ENCODE results near the gene SLC2A11. TPM values are rescaled to one million over a fixed set of nuclear protein-coding genes. Genes with fewer than 3 reads are reported as not detected.
A peak's percentile ranks its signal among the peaks of the same experiment; 100 is the strongest.

The SLC2A11 gene
- polyA plus RNA-seq, 3 donors, result 1.3 to 3.3 (median 2.5) TPM

DNA sequence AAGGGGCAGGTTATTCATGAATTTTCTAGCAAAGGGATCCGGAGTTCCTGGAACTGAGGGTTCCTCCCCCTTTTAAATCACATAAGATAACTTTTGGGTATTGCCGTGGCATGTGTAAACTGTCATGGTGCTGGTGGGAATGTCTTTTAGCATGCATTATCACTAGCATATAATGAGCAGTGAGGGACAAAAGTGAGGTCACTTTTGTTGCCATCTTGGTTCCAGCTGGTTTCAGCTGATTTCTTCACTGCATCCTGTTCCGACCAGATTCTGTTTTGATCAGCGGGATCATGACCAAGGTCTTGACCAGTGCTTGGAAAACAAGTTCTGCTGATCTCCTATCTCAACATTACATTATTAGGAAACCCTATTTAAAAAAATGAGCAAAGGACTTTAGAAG lies 43.9 kb downstream of the SLC2A11 start:
- TF ChIP-seq CTCF (IDR thresholded peaks at IDR 0.05), result no peak
- Histone ChIP-seq H3K4me3 (replicated peaks in 1 of 3; ENCODE audit: low read depth in 2 of 3, low read length in 3 of 3) (no peak overlapping the region), H3K27ac (ENCODE audit: low read depth in 1 of 2, low read length in 2 of 2) (no peak overlapping the region), H3K27me3 (ENCODE audit: control insufficient read depth in 2 of 2, insufficient read depth in 2 of 2, low read length in 2 of 2) (no peaks in the 10 kb centered on the region), H3K4me2 (replicated peaks; ENCODE audit: extremely low read depth, low read length, poor library complexity, severe bottlenecking) (no peak overlapping the region), H3K9ac (ENCODE audit: insufficient read depth, low read length, poor library complexity, severe bottlenecking) (no peak overlapping the region), H3K36me3 (replicated peaks in 1 of 2; ENCODE audit: control insufficient read depth in 1 of 2, insufficient read depth in 2 of 2, low read length in 2 of 2) (peaks cover 0 to 11% of the 10 kb centered on the region in 2 donors), H3K79me2 (ENCODE audit: insufficient read depth, low read length) (peaks cover 5% of the 10 kb centered on the region), H3K9me3 (replicated peaks in 1 of 2; ENCODE audit: control insufficient read depth in 1 of 2, insufficient read depth in 1 of 2, low read length in 2 of 2) (no peaks in the 10 kb centered on the region), H4K20me1 (ENCODE audit: insufficient read depth, low read length) (peaks cover 11% of the 10 kb centered on the region), H2AFZ (ENCODE audit: insufficient read depth, low read depth, low read length, poor library complexity, severe bottlenecking) (no peak overlapping the region), H3K4me1 (ENCODE audit: control insufficient read depth in 1 of 2, insufficient read depth in 2 of 2, low read length in 2 of 2) (peaks cover 5% of the 10 kb centered on the region in 2 donors)
- H3K4me3 Mint-ChIP-seq, result no peak overlapping the region
- H3K36me3 Mint-ChIP-seq, result peaks cover 9 to 22% of the 10 kb centered on the region in 2 donors
- peaks cover 0 to 6% (median 4%) of the 10 kb centered on the region in 3 donors for H3K27me3 Mint-ChIP-seq (ENCODE audit: low read depth in 3 of 3)
- H3K27ac Mint-ChIP-seq, result no peak overlapping the region
- intact Hi-C loops (cut with micrococcal nuclease), result no loop called here
- no peak for DNase-seq
- H3K4me1 Mint-ChIP-seq, result peaks cover 6% of the 10 kb centered on the region
- peaks cover 0 to 11% (median 5%) of the 10 kb centered on the region in 7 donors for H3K9me3 Mint-ChIP-seq
- WGBS (ENCODE audit: insufficient coverage), result 90% methylated on average over 2 of the region's 4 CpGs

DNA sequence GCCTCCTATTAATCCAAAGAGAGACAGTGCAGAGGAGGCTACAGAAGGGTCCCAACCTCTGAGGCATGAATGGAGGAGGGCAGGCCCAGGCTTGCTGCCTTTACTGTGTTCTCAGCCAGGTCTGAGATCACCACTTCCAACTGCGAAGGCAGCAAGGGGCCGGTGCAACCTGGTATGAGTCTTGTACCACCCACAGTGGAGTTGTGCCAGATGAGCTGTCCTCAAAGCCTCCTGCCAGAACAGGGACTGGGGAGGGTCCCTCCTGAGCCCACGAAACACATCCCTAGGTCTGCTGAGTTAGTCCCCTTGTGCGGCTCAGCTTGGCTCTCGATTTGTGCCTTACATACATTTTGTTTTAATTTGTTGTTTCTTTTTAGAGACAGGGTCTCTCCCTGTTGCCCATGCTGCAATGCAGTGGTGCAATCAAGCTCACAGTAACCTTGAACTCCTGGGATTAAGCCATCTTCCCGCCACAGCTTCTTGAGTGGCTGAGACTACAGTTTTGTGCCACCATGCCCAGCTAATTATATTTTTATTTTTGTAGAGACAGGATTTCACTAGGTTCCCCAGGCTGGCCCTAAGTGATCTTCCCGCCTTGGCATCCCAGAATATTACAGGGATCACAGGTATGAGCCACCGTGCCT lies 45.8 kb downstream of the SLC2A11 start:
- Histone ChIP-seq H3K27me3 (ENCODE audit: control insufficient read depth in 2 of 2, insufficient read depth in 2 of 2, low read length in 2 of 2) (no peaks in the 10 kb centered on the region), H2AFZ (ENCODE audit: insufficient read depth, low read depth, low read length, poor library complexity, severe bottlenecking) (no peak overlapping the region), H3K36me3 (replicated peaks in 1 of 2; ENCODE audit: control insufficient read depth in 1 of 2, insufficient read depth in 2 of 2, low read length in 2 of 2) (peaks cover 0 to 5% of the 10 kb centered on the region in 2 donors), H3K27ac (ENCODE audit: low read depth in 1 of 2, low read length in 2 of 2) (no peak overlapping the region), H3K4me2 (replicated peaks; ENCODE audit: extremely low read depth, low read length, poor library complexity, severe bottlenecking) (no peak overlapping the region), H3K79me2 (ENCODE audit: insufficient read depth, low read length) (no peaks in the 10 kb centered on the region), H3K4me3 (replicated peaks in 1 of 3; ENCODE audit: low read depth in 2 of 3, low read length in 3 of 3) (no peak overlapping the region), H3K9ac (ENCODE audit: insufficient read depth, low read length, poor library complexity, severe bottlenecking) (no peak overlapping the region), H3K9me3 (replicated peaks in 1 of 2; ENCODE audit: control insufficient read depth in 1 of 2, insufficient read depth in 1 of 2, low read length in 2 of 2) (no peaks in the 10 kb centered on the region), H4K20me1 (ENCODE audit: insufficient read depth, low read length) (no peaks in the 10 kb centered on the region), H3K4me1 (ENCODE audit: control insufficient read depth in 1 of 2, insufficient read depth in 2 of 2, low read length in 2 of 2) (no peaks in the 10 kb centered on the region)
- no peak for DNase-seq
- Mint-ChIP-seq H3K4me1 (no peaks in the 10 kb centered on the region), H3K27ac (peak overlapping the region in 1 of 7 donors; percentile 14), H3K9me3 (peaks cover 0 to 11% (median 6%) of the 10 kb centered on the region in 7 donors), H3K36me3 (peaks cover 0 to 19% of the 10 kb centered on the region in 2 donors), H3K4me3 (no peak overlapping the region), H3K27me3 (ENCODE audit: low read depth in 3 of 3) (peaks cover 1 to 5% (median 4%) of the 10 kb centered on the region in 3 donors)
- 95% methylated on average over 7 of the region's 8 CpGs for WGBS (ENCODE audit: insufficient coverage)
- TF ChIP-seq CTCF (IDR thresholded peaks at IDR 0.05), result no peak
- intact Hi-C loops (cut with micrococcal nuclease), result no loop called here

Data from CD14-positive monocyte (primary cell).